Glutamatergic neuron (in vitro differentiated cells): ENCODE results near the gene HTRA3. TPM values are rescaled to one million over a fixed set of nuclear protein-coding genes. Genes with fewer than 3 reads are reported as not detected.

Experiments used
- DNase-seq: peaks from one replicate; pipeline ENCODE4 v3.0.0; 2022
- H3K27ac Mint-ChIP-seq: one replicate; pipeline ENCODE4 v1.8.0; 2020; ENCODE audit warnings: mild to moderate bottlenecking, mixed read lengths, inconsistent platforms; ENCODE audit not compliant: unreplicated experiment
- H3K27me3 Mint-ChIP-seq: one replicate; pipeline ENCODE4 v1.8.0; 2020; ENCODE audit warnings: mild to moderate bottlenecking, moderate library complexity, mixed read lengths, inconsistent platforms; ENCODE audit not compliant: unreplicated experiment
- H3K36me3 Mint-ChIP-seq: one replicate; pipeline ENCODE4 v1.8.0; 2020; ENCODE audit warnings: mild to moderate bottlenecking, mixed read lengths, inconsistent platforms; ENCODE audit not compliant: unreplicated experiment
- H3K4me1 Mint-ChIP-seq: one replicate; pipeline ENCODE4 v1.8.0; 2020; ENCODE audit warnings: mild to moderate bottlenecking, low read depth, mixed read lengths, inconsistent platforms; ENCODE audit not compliant: unreplicated experiment
- H3K4me3 Mint-ChIP-seq: one replicate; pipeline ENCODE4 v1.8.0; 2020; ENCODE audit warnings: mild to moderate bottlenecking, mixed read lengths, inconsistent platforms; ENCODE audit not compliant: unreplicated experiment
- H3K9me3 Mint-ChIP-seq: one replicate; pipeline ENCODE4 v1.8.0; 2020; ENCODE audit warnings: mild to moderate bottlenecking, moderate library complexity, mixed read lengths, inconsistent platforms; ENCODE audit not compliant: unreplicated experiment
- total RNA-seq: library from RNA; stranded (reverse); fragmentation: NEBNext Ultra II Directional; extraction: Animal tissue kit (Norgen Biotek cat#: 25700); gene quantifications from one replicate; pipeline ENCODE4 v1.2.1, GENCODE V29; 2021; ENCODE audit not compliant: unreplicated experiment
- TF ChIP-seq, protein P1 (sequence below): fragments of 200-600 bp; sonication (generic); IDR thresholded peaks from one replicate; pipeline ENCODE4 v1.5.0; 2021; ENCODE audit not compliant: partially characterized antibody, unreplicated experiment

The HTRA3 gene
- total RNA-seq, 1 donor from 2014 or later = 0.64 TPM

DNA sequence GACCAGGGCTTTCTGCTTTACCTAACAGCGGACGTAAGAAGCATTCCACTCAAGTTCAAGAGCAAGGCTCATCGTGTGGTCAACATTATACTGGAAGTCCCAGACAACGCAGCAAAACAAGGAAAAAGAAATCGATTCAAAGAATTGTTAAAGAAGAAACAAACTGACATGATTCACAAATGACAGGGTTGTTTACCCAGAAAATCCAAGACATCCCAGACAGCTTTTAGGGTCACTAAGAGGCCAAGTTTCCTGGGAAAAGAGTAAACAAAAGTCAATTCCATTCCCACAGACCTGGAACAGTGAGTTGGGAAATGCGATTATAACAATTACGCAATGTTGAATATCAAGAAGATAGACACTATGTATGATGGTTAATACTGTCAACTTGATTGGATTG lies 21.5 kb upstream of the HTRA3 start:
- TF ChIP-seq, protein P1, sequence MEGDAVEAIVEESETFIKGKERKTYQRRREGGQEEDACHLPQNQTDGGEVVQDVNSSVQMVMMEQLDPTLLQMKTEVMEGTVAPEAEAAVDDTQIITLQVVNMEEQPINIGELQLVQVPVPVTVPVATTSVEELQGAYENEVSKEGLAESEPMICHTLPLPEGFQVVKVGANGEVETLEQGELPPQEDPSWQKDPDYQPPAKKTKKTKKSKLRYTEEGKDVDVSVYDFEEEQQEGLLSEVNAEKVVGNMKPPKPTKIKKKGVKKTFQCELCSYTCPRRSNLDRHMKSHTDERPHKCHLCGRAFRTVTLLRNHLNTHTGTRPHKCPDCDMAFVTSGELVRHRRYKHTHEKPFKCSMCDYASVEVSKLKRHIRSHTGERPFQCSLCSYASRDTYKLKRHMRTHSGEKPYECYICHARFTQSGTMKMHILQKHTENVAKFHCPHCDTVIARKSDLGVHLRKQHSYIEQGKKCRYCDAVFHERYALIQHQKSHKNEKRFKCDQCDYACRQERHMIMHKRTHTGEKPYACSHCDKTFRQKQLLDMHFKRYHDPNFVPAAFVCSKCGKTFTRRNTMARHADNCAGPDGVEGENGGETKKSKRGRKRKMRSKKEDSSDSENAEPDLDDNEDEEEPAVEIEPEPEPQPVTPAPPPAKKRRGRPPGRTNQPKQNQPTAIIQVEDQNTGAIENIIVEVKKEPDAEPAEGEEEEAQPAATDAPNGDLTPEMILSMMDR = no peak
- Mint-ChIP-seq H3K36me3 (no peaks in the 10 kb centered on the region), H3K27me3 (peaks cover 4% of the 10 kb centered on the region), H3K9me3 (peaks cover 2% of the 10 kb centered on the region), H3K27ac (no peak overlapping the region), H3K4me3 (no peak overlapping the region), H3K4me1 (peaks cover 2% of the 10 kb centered on the region)
- no peak for DNase-seq

DNA sequence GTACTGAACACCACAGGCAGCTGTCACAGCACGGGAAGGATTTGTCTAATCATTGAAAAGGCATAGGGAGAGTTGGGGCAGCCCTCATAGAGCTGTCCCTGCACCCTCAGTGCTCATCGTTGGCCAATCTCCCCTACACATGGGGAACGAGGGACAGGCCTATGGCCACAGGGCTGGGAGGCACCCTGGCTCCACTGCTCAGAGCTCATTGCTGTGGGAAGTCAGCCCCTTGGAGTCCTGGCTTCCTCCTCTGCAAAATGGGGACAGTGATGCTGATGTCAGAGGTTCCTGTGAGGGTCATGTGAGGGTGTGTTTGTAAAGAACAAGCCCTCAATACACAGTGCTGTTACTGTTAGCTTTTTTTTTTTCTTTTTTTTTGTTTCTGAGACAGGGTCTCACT lies 19.3 kb upstream of the HTRA3 start:
- no peak overlapping the region for H3K4me3 Mint-ChIP-seq
- TF ChIP-seq, protein P1 = no peak
- peaks cover 4% of the 10 kb centered on the region for H3K27me3 Mint-ChIP-seq
- H3K36me3 Mint-ChIP-seq = peaks cover 5% of the 10 kb centered on the region
- H3K4me1 Mint-ChIP-seq = peaks cover 2% of the 10 kb centered on the region
- H3K9me3 Mint-ChIP-seq = peaks cover 5% of the 10 kb centered on the region
- DNase-seq = no peak
- no peak overlapping the region for H3K27ac Mint-ChIP-seq

- H3K36me3 Mint-ChIP-seq = peaks cover 5% of the 10 kb centered on the region
- TF ChIP-seq, protein P1 = no peak
- peaks cover 4% of the 10 kb centered on the region for H3K27me3 Mint-ChIP-seq
- H3K9me3 Mint-ChIP-seq = peaks cover 5% of the 10 kb centered on the region
- H3K4me3 Mint-ChIP-seq = no peak overlapping the region
- no peak for DNase-seq
- H3K27ac Mint-ChIP-seq = no peak overlapping the region
- peaks cover 2% of the 10 kb centered on the region for H3K4me1 Mint-ChIP-seq
These were observed 18.9 kb upstream of the HTRA3 start for GRCh38 chr4:8250637-8251036.

DNA sequence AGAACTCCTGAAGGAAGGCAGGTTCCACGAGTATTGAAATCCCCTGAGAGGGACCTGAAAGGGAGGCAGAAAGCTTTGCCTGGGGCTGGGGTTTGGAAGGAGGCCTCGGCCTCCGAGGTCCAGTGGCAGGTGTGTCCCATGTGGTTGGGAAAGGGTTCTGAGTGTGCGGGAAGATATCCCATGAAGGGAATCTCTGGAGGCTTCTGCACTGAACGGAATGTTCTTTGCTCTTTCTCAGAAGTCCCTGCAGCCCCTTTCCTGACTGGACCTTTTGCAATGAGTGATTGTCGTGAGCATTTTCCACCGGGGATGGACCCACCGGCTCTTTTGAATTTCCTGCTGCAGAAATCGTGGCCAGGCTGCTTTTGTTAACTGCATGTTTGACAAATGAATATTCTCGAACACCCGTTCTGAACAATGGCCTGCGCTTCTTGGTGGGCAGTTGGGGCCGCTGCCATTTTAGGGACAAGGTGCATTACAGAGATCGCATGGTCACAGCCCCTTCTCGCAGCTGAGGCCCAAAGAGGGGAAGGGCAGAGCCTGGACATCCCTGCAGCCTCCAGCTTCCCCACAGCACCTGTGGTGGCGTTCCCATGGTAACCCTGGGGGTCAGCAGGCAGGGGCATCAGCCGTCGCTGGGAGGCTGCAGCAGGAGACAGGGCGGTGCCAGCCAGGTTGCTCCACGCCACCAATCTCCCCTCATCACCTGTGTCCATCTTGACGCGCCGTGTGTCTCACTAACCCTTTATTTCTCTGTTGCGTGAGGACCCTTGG lies 18.3 kb upstream of the HTRA3 start:
- peaks cover 5% of the 10 kb centered on the region for H3K9me3 Mint-ChIP-seq
- no peak overlapping the region for H3K27ac Mint-ChIP-seq
- peaks cover 2% of the 10 kb centered on the region for H3K4me1 Mint-ChIP-seq
- no peak for DNase-seq
- H3K36me3 Mint-ChIP-seq = peaks cover 5% of the 10 kb centered on the region
- no peak overlapping the region for H3K4me3 Mint-ChIP-seq
- H3K27me3 Mint-ChIP-seq = peaks cover 4% of the 10 kb centered on the region
- TF ChIP-seq, protein P1 = no peak
